AG04449 (cell line): Measurements from ENCODE around the gene RAG1.
A peak's percentile ranks its signal among the peaks of the same experiment; 100 is the strongest.

ENCODE experiments used
- CTCF ChIA-PET: fragments of 350-600 bp; formaldehyde crosslinking; extraction: SDS; loops from one replicate; lab custom pipeline; 2021; ENCODE audit warnings: antibody characterized with exemption; lab: Yijun Ruan, JAX
- POLR2A ChIA-PET: fragments of 400-600, 350-600 bp; formaldehyde crosslinking; extraction: SDS; loops from one replicate; lab custom pipeline; 2020; ENCODE audit warnings: antibody characterized with exemption, inconsistent platforms; lab: Yijun Ruan, JAX
- DNase-seq: peaks from one replicate; pipeline ENCODE4 v3.0.0-alpha.2; 2010; ENCODE audit warnings: low read depth, low spot score
- H3K4me3 ChIP-seq: 2 replicates; pipeline ENCODE4 v1.5.1; 2011; ENCODE audit warnings: low read depth, mild to moderate bottlenecking, control low read depth, low read length
- TF ChIP-seq, protein P1 (sequence below): IDR thresholded peaks from one replicate; pipeline ENCODE4 v1.5.1; 2011; ENCODE audit warnings: mild to moderate bottlenecking, moderate library complexity, low read length, control low read depth, inconsistent platforms; ENCODE audit not compliant: insufficient read depth; ENCODE audit errors: missing control alignments

Gene RAG1

GRCh38 chr11:36594316-36594989 lies 26.6 kb downstream of the RAG1 start, which contains the start of gene IFTAP:
Gene IFTAP, plus strand, starts transcription at chr11:36594502. Its CDS starts 15,602 bp downstream, at chr11:36610104.
- TF ChIP-seq, protein P1, sequence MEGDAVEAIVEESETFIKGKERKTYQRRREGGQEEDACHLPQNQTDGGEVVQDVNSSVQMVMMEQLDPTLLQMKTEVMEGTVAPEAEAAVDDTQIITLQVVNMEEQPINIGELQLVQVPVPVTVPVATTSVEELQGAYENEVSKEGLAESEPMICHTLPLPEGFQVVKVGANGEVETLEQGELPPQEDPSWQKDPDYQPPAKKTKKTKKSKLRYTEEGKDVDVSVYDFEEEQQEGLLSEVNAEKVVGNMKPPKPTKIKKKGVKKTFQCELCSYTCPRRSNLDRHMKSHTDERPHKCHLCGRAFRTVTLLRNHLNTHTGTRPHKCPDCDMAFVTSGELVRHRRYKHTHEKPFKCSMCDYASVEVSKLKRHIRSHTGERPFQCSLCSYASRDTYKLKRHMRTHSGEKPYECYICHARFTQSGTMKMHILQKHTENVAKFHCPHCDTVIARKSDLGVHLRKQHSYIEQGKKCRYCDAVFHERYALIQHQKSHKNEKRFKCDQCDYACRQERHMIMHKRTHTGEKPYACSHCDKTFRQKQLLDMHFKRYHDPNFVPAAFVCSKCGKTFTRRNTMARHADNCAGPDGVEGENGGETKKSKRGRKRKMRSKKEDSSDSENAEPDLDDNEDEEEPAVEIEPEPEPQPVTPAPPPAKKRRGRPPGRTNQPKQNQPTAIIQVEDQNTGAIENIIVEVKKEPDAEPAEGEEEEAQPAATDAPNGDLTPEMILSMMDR, result no peak
- peak within 1 kb of the TSS; percentile 78 for H3K4me3 ChIP-seq
- POLR2A ChIA-PET, result interaction anchor here (0.6 kb wide), 1 partner anchor 84 kb away, joined by 3 read pairs; the partner anchor contains the start of gene TRAF6
- CTCF ChIA-PET, result interaction anchor here (0.6 to 2.8 kb wide), 2 partner anchors 30 to 102 kb away, joined by 3 to 11 read pairs; no protein-coding TSS in a partner anchor
- DNase-seq, result peak; percentile 65

- no peak overlapping the region for H3K4me3 ChIP-seq
- TF ChIP-seq, protein P1, result no peak
- CTCF ChIA-PET, result no interaction called here
- POLR2A ChIA-PET, result no interaction called here
- no peak for DNase-seq
These were observed 29.1 kb downstream of the RAG1 start for GRCh38 chr11:36596880-36597279.

GRCh38 chr11:36598051-36598450 lies 30.2 kb downstream of the RAG1 start, which contains the start of gene RAG2:
Gene RAG2, minus strand, starts transcription at chr11:36598236. Its CDS starts 4,068 bp downstream, at chr11:36594168.
- TF ChIP-seq, protein P1, result no peak
- no peak for DNase-seq
- ChIA-PET POLR2A (no interaction called here), CTCF (interaction anchor here (1.1 kb wide), 1 partner anchor 33 kb away, joined by 4 read pairs; no protein-coding TSS in a partner anchor)
- H3K4me3 ChIP-seq, result no peak within 1 kb of the TSS

DNA sequence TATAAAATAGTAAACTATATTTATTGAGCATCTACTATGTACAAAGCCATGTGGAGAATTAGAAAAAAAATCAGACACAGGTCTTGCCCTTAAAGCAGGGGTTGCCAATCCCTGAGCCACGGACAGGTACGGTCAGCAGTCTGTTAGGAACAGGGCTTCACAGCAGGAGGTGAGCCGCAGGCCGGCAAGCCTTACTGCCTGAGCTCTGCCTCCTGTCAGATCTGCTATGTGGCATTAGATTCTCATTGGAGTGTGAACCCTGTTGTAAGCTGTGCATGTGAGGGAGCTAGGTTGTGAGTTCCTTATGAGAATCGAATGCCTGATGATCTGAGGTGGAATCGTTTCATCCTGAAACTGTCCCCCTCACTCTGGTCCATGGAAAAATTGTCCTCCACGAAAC lies 32.4 kb downstream of the RAG1 start:
- H3K4me3 ChIP-seq, result no peak overlapping the region
- CTCF ChIA-PET, result no interaction called here
- POLR2A ChIA-PET, result no interaction called here
- TF ChIP-seq, protein P1, result no peak
- no peak for DNase-seq

- no peak overlapping the region for H3K4me3 ChIP-seq
- TF ChIP-seq, protein P1, result no peak
- POLR2A ChIA-PET, result no interaction called here
- no peak for DNase-seq
- CTCF ChIA-PET, result no interaction called here
These were observed 33.3 kb downstream of the RAG1 start for GRCh38 chr11:36601155-36601554.

DNA sequence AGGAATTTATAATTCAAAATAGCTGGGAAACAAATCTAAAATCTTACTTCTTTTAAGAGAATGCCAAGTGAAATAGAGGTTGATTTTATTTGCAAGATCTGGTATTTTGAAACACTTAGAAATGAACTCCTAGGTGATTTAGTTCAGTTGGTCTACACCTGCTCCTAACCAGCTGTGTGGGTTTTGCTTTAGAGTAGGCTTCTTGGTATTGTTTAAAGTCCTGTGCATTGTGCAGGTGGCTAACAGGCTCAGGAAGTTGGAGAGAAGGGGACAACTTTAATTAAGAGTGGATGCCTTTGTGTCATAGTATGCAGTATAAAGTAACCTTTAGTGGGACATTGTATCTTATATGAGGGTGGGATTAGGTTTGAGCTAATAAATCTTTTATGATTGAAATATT lies 34.3 kb downstream of the RAG1 start:
- ChIA-PET CTCF (interaction anchor here (1.2 kb wide), 1 partner anchor 38 kb away, joined by 3 read pairs; no protein-coding TSS in a partner anchor), POLR2A (no interaction called here)
- H3K4me3 ChIP-seq, result no peak overlapping the region
- TF ChIP-seq, protein P1, result no peak
- DNase-seq, result no peak
